Measurements from ENCODE around the gene CCT2. TPM values are rescaled to one million over a fixed set of nuclear protein-coding genes. Genes with fewer than 3 reads are reported as not detected.

The CCT2 gene
- total RNA-seq, 1 donor from 2014 or later = 297 TPM

- DNase-seq (ENCODE audit: low read depth) = peak; percentile 80
Observed at GRCh38 chr12:69639400-69640016, 54.2 kb downstream of the CCT2 start.

- no peak for DNase-seq (ENCODE audit: low read depth)
Observed at GRCh38 chr12:69641546-69641945, 56.3 kb downstream of the CCT2 start.

- DNase-seq (ENCODE audit: low read depth) = peak; percentile 67
Observed at GRCh38 chr12:69642531-69642930, 57.3 kb downstream of the CCT2 start.

GRCh38 chr12:69644511-69644910 is 59.3 kb downstream of the CCT2 start:
- DNase-seq (ENCODE audit: low read depth) = no peak

GRCh38 chr12:69645031-69645430 is 59.8 kb downstream of the CCT2 start:
- no peak for DNase-seq (ENCODE audit: low read depth)

- no peak for DNase-seq (ENCODE audit: low read depth)
Observed at GRCh38 chr12:69647178-69647577, 61.9 kb downstream of the CCT2 start.

GRCh38 chr12:69648476-69648875 is 63.2 kb downstream of the CCT2 start:
- DNase-seq (ENCODE audit: low read depth) = peak; percentile 33

- DNase-seq (ENCODE audit: low read depth) = peak; percentile 45
Observed at GRCh38 chr12:69649529-69649928, 64.3 kb downstream of the CCT2 start.

Small RNAs within 50 kb of the gene (microRNA-seq; reads per million reads assigned to microRNA genes)
- gene MIR3913-1 = not detected
- not detected for gene MIR3913-2

Other genes starting within 250 kb of the CCT2 start
- gene LYZ, start 237.1 kb upstream of the CCT2 start, total RNA-seq = not detected in 2 replicates
- 16.0 and 24.7 TPM in 2 replicates for gene YEATS4, start 225.7 kb upstream of the CCT2 start, total RNA-seq
- 59.7 and 66.8 TPM in 2 replicates for gene FRS2, start 115.1 kb upstream of the CCT2 start, total RNA-seq
- not detected in 2 replicates for gene LRRC10, start 25.4 kb downstream of the CCT2 start, total RNA-seq
- gene BEST3, start 113.8 kb downstream of the CCT2 start, total RNA-seq = 40.9 and 42.2 TPM in 2 replicates
- gene RAB3IP, start 153.4 kb downstream of the CCT2 start, total RNA-seq = 11.1 and 17.9 TPM in 2 replicates
- gene MYRFL, start 239.8 kb downstream of the CCT2 start, total RNA-seq = 0.03 and 0.21 TPM in 2 replicates

All from myocyte (in vitro differentiated cells).